IMR-90 (cell line): ENCODE data around the gene SH3D21. TPM values are rescaled to one million over a fixed set of nuclear protein-coding genes. Genes with fewer than 3 reads are reported as not detected.
A peak's percentile ranks its signal among the peaks of the same experiment; 100 is the strongest.

Source experiments
- ATAC-seq: fragments of 200-7000 bp; cut with Tn5 transposase; 2 replicates; pipeline ENCODE4 v1.9.1; 2020; ENCODE audit warnings: low read depth, mild to moderate bottlenecking, moderate library complexity
- BruUV-seq: library from RNA; stranded (reverse); fragments of 400-500 nt; replicated peaks from 2 replicates; lab custom pipeline; 2021; lab: Mats Ljungman, UMichigan
- CTCF ChIA-PET: fragments of 300-600 bp; formaldehyde crosslinking; extraction: SDS; loops from one replicate; lab custom pipeline; 2021; ENCODE audit warnings: antibody characterized with exemption; lab: Yijun Ruan, JAX
- POLR2A ChIA-PET: fragments of 300-600 bp; sonication (Branson Sonifier 250); formaldehyde crosslinking; loops from one replicate; lab custom pipeline; 2022; ENCODE audit warnings: antibody characterized with exemption; ENCODE audit not compliant: unreplicated experiment; lab: Charles Lee
- DNase-seq: peaks from one replicate; pipeline ENCODE4 v3.0.0; 2013
- H2AFZ ChIP-seq: replicated peaks from 2 replicates; pipeline ENCODE3; 2013; ENCODE audit warnings: low read length, mild to moderate bottlenecking; ENCODE audit not compliant: poor library complexity
- H2AK5ac ChIP-seq: 2 replicates; pipeline ENCODE4 v1.6.1; 2013; ENCODE audit warnings: low read depth, low read length, inconsistent platforms
- H2AK9ac ChIP-seq: replicated peaks from 2 replicates; pipeline ENCODE3; 2013; ENCODE audit warnings: mild to moderate bottlenecking, low read depth, low read length, moderate library complexity; ENCODE audit not compliant: poor library complexity
- H2BK120ac ChIP-seq: 2 replicates; pipeline ENCODE4 v1.6.1; 2013; ENCODE audit warnings: low read depth, low read length, inconsistent platforms
- H2BK15ac ChIP-seq: 3 replicates; pipeline ENCODE4 v1.6.1; 2013; ENCODE audit warnings: low read depth, low read length, inconsistent platforms
- H2BK20ac ChIP-seq: 2 replicates; pipeline ENCODE4 v1.6.1; 2013; ENCODE audit warnings: low read depth, mild to moderate bottlenecking, inconsistent platforms, low read length, moderate library complexity
- H2BK5ac ChIP-seq: 2 replicates; pipeline ENCODE4 v1.6.1; 2013; ENCODE audit warnings: mild to moderate bottlenecking, low read depth, low read length, inconsistent platforms; ENCODE audit not compliant: poor library complexity, severe bottlenecking
- H3K14ac ChIP-seq: replicated peaks from 2 replicates; pipeline ENCODE4 v1.6.1; 2013; ENCODE audit warnings: low read depth, low read length, inconsistent platforms
- H3K18ac ChIP-seq: 2 replicates; pipeline ENCODE4 v1.6.1; 2013; ENCODE audit warnings: low read depth, low read length, control low read depth
- H3K23ac ChIP-seq: 2 replicates; pipeline ENCODE4 v1.6.1; 2013; ENCODE audit warnings: low read depth, low read length, inconsistent platforms
- H3K27ac ChIP-seq: 2 replicates; pipeline ENCODE4 v1.5.1; 2013; ENCODE audit warnings: mild to moderate bottlenecking, control low read depth, low read length; ENCODE audit not compliant: insufficient read depth
- H3K27me3 ChIP-seq: 2 replicates; pipeline ENCODE4 v1.6.1; 2013; ENCODE audit warnings: low read length; ENCODE audit not compliant: control insufficient read depth, insufficient read depth
- H3K36me3 ChIP-seq: 2 replicates; pipeline ENCODE4 v1.6.1; 2013; ENCODE audit warnings: low read length, mixed read lengths; ENCODE audit not compliant: control insufficient read depth, insufficient read depth
- H3K4ac ChIP-seq: 2 replicates; pipeline ENCODE4 v1.6.1; 2013; ENCODE audit warnings: low read depth, low read length, inconsistent platforms
- H3K4me1 ChIP-seq: 2 replicates; pipeline ENCODE4 v1.6.1; 2013; ENCODE audit warnings: low read length, mixed read lengths; ENCODE audit not compliant: control insufficient read depth, insufficient read depth
- H3K4me2 ChIP-seq: 2 replicates; pipeline ENCODE4 v1.6.1; 2013; ENCODE audit warnings: low read depth, mild to moderate bottlenecking, control low read depth, low read length, moderate library complexity
- H3K4me3 ChIP-seq: 2 replicates; pipeline ENCODE4 v1.5.1; 2013; ENCODE audit warnings: low read depth, mild to moderate bottlenecking, control low read depth, low read length, moderate library complexity; ENCODE audit not compliant: insufficient read depth
- H3K56ac ChIP-seq: 2 replicates; pipeline ENCODE4 v1.6.1; 2013; ENCODE audit warnings: low read length, inconsistent platforms; ENCODE audit not compliant: insufficient read depth; ENCODE audit errors: extremely low read depth
- H3K79me1 ChIP-seq, 2 experiments: 2 replicates each; pipeline ENCODE4 v1.6.1; 2013; ENCODE audit warnings: low read length in 2 of 2, inconsistent platforms in 1 of 2, low read depth in 1 of 2
- H3K9ac ChIP-seq: 2 replicates; pipeline ENCODE4 v1.6.1; 2013; ENCODE audit warnings: low read depth, low read length, control low read depth
- H3K9me1 ChIP-seq: 2 replicates; pipeline ENCODE4 v1.6.1; 2013; ENCODE audit warnings: low read length, inconsistent platforms; ENCODE audit not compliant: insufficient read depth
- H3K9me3 ChIP-seq: 2 replicates; pipeline ENCODE4 v1.6.1; 2013; ENCODE audit warnings: low read length; ENCODE audit not compliant: control insufficient read depth, insufficient read depth
- H4K20me1 ChIP-seq: 2 replicates; pipeline ENCODE4 v1.6.1; 2013; ENCODE audit warnings: low read length, inconsistent platforms; ENCODE audit not compliant: insufficient read depth
- H4K5ac ChIP-seq: 2 replicates; pipeline ENCODE4 v1.6.1; 2013; ENCODE audit warnings: mild to moderate bottlenecking, low read depth, low read length, control low read depth
- H4K8ac ChIP-seq, 2 experiments: 2 replicates each; pipeline ENCODE4 v1.6.1; 2013; ENCODE audit warnings: low read depth in 2 of 2, low read length in 2 of 2, control low read depth in 1 of 2, inconsistent platforms in 1 of 2
- H4K91ac ChIP-seq: 2 replicates; pipeline ENCODE4 v1.6.1; 2013; ENCODE audit warnings: low read depth, low read length, inconsistent platforms; ENCODE audit not compliant: insufficient read depth
- BHLHE40 ChIP-seq: fragments of 150-350 bp; IDR thresholded peaks from 2 replicates; pipeline ENCODE4 v1.6.1; 2016; ENCODE audit warnings: mild to moderate bottlenecking, low read depth, low read length
- CEBPB ChIP-seq: IDR thresholded peaks from 2 replicates; pipeline ENCODE4 v1.6.1; 2012; ENCODE audit warnings: low read depth, low read length, improper control_type of control experiment
- CHD1 ChIP-seq: IDR thresholded peaks from 2 replicates; pipeline ENCODE4 v1.6.1; 2012; ENCODE audit warnings: low read depth, low read length, improper control_type of control experiment
- CTCF ChIP-seq: conservative IDR thresholded peaks from 2 replicates; pipeline ENCODE4 v1.5.1; 2012; ENCODE audit warnings: mild to moderate bottlenecking, low read depth, low read length, improper control_type of control experiment
- ELK1 ChIP-seq: fragments of 150-350 bp; IDR thresholded peaks from 2 replicates; pipeline ENCODE4 v1.6.1; 2016; ENCODE audit warnings: low read depth, mild to moderate bottlenecking, low read length, moderate library complexity, borderline replicate concordance
- FOS ChIP-seq: fragments of 150-350 bp; IDR thresholded peaks from 2 replicates; pipeline ENCODE4 v1.6.1; 2016; ENCODE audit warnings: low read depth, low read length
- MAFK ChIP-seq: IDR thresholded peaks from 2 replicates; pipeline ENCODE4 v1.6.1; 2012; ENCODE audit warnings: low read depth, low read length, improper control_type of control experiment
- MAZ ChIP-seq: IDR thresholded peaks from 2 replicates; pipeline ENCODE4 v1.6.1; 2012; ENCODE audit warnings: low read depth, mild to moderate bottlenecking, low read length, improper control_type of control experiment, moderate library complexity, borderline replicate concordance
- MXI1 ChIP-seq: IDR thresholded peaks from 2 replicates; pipeline ENCODE4 v1.6.1; 2012; ENCODE audit warnings: low read depth, mild to moderate bottlenecking, low read length, moderate library complexity, borderline replicate concordance
- NFE2L2 ChIP-seq: fragments of 150-350 bp; IDR thresholded peaks from 2 replicates; pipeline ENCODE4 v1.6.1; 2016; ENCODE audit warnings: low read depth, mild to moderate bottlenecking, low read length
- POLR2A ChIP-seq: IDR thresholded peaks from 2 replicates; pipeline ENCODE4 v1.6.1; 2012; ENCODE audit warnings: mild to moderate bottlenecking, low read depth, low read length
- RAD21 ChIP-seq: IDR thresholded peaks from 2 replicates; pipeline ENCODE4 v1.6.1; 2012; ENCODE audit warnings: low read length, improper control_type of control experiment
- RCOR1 ChIP-seq: IDR thresholded peaks from 2 replicates; pipeline ENCODE4 v1.6.1; 2012; ENCODE audit warnings: mild to moderate bottlenecking, low read length, improper control_type of control experiment; ENCODE audit not compliant: insufficient replicate concordance
- RFX5 ChIP-seq: IDR thresholded peaks from 2 replicates; pipeline ENCODE4 v1.8.0; 2012; ENCODE audit warnings: low read depth, mild to moderate bottlenecking, low read length, moderate library complexity
- SMC3 ChIP-seq: fragments of 150-350 bp; IDR thresholded peaks from 2 replicates; pipeline ENCODE4 v1.6.1; 2016; ENCODE audit warnings: low read depth, mild to moderate bottlenecking, antibody characterized with exemption, low read length, moderate library complexity
- USF2 ChIP-seq: fragments of 150-350 bp; IDR thresholded peaks from 2 replicates; pipeline ENCODE4 v1.6.1; 2017; ENCODE audit warnings: mild to moderate bottlenecking, antibody characterized with exemption, low read length, low read depth
- WGBS, 2 experiments: methylation state at CpG; one replicate each; pipeline versions ENCODE4 v1.1.5 to v1.1.7; 2013; ENCODE audit warnings: missing lambda C conversion rate in 2 of 2; ENCODE audit not compliant: insufficient read length in 1 of 2; ENCODE audit errors: extremely low coverage in 2 of 2; 5-methylcytosine and 5-hydroxymethylcytosine counted together
- dilution Hi-C: fragments of 300-500 bp; cut with HindIII; formaldehyde crosslinking; loops from one replicate; pipeline ENCODE4 v1.14.3; 2018; ENCODE audit warnings: low sequenced_read_pairs; ENCODE audit not compliant: unreplicated experiment
- in situ Hi-C: fragments of 300-500 bp; cut with MboI; formaldehyde crosslinking; loops from 3 replicates; pipeline ENCODE4 v1.14.3; 2019; ENCODE audit warnings: low sequenced_read_pairs, inconsistent platforms, mixed read lengths
- intact Hi-C: fragments of 100-400 bp; cut with micrococcal nuclease; formaldehyde crosslinking; loops from 2 replicates; pipeline ENCODE4 v1.10.0; 2022
- polyA plus RNA-seq, 3 experiments: library from polyadenylated mRNA; depleted of rRNA; stranded (reverse); fragments of >200 nt; gene quantifications; 2 replicates each; pipeline ENCODE4 v1.2.3, GENCODE V29; 2012; ENCODE audit warnings: low replicate concordance in 1 of 3
- total RNA-seq: library from RNA; depleted of rRNA; stranded (reverse); fragments of >200 nt; gene quantifications from 2 replicates; pipeline ENCODE4 v1.2.3, GENCODE V29; 2012

Gene SH3D21
- total and polyA plus RNA-seq, 2 of the 4 experiments (the other 2 are of a cell fraction), result 1.8 to 11.9 TPM

- DNase-seq (no peak), ATAC-seq (no peak)
- peak overlapping the region; percentile 62 to 81; a peak in 2 of 4 replicates for H4K8ac ChIP-seq
- H4K91ac ChIP-seq, result peak overlapping the region; percentile 43; the same call in 1 of the 2 replicates
- no peak overlapping the region for H3K4me3 ChIP-seq
- H3K14ac ChIP-seq, result peak overlapping the region; percentile 88
- peak overlapping the region; percentile 66; the same call in 1 of the 2 replicates for H3K4me2 ChIP-seq
- peaks cover 30% of the 10 kb centered on the region for H3K4me1 ChIP-seq
- BruUV-seq, result no TSS peak
- POLR2A ChIA-PET, result interaction anchor here (2.3 kb wide), 1 partner anchor 62 kb away, joined by 6 read pairs; no protein-coding TSS in a partner anchor
- no peaks in the 10 kb centered on the region for H3K27me3 ChIP-seq
- H4K20me1 ChIP-seq, result peaks cover 7% of the 10 kb centered on the region
- H3K9ac ChIP-seq, result peak overlapping the region; percentile 53; the same call in 1 of the 2 replicates
- peak overlapping the region; percentile 84 for H2AFZ ChIP-seq
- peaks cover 0 to 69% of the 10 kb centered on the region in 2 experiments for H3K79me1 ChIP-seq
- WGBS, 2 experiments, result no CpG with 5 or more reads among the region's 9 CpGs
- peak overlapping the region; percentile 73; the same call in 1 of the 2 replicates for H2BK120ac ChIP-seq
- H3K27ac ChIP-seq, result peak overlapping the region; percentile 94
- H3K18ac ChIP-seq, result no peak overlapping the region
- peaks cover 27% of the 10 kb centered on the region for H3K9me1 ChIP-seq
- dilution Hi-C loops (no loop called here), in situ Hi-C loops (no loop called here), intact Hi-C loops (loop anchor here (5.0 kb wide), 2 partner anchors 43 to 63 kb away; partner anchors contain the start of gene STK40)
- TF ChIP-seq RCOR1 (no peak), USF2 (no peak), BHLHE40 (no peak), FOS (no peak), MXI1 (no peak), RFX5 (no peak), MAZ (no peak), SMC3 (no peak), MAFK (no peak), RAD21 (no peak), ELK1 (no peak), CTCF (no peak), NFE2L2 (no peak), POLR2A (no peak), CEBPB (no peak), CHD1 (no peak)
- H2AK9ac ChIP-seq, result peak overlapping the region; percentile 93
- H2BK15ac ChIP-seq, result peak overlapping the region; percentile 79; the same call in 1 of the 3 replicates
- H4K5ac ChIP-seq, result peak overlapping the region; percentile 57; the same call in 1 of the 2 replicates
- peaks cover 8% of the 10 kb centered on the region; the same call in 1 of the 2 replicates for H3K36me3 ChIP-seq
- H3K56ac ChIP-seq, result no peak overlapping the region; the same call in 1 of the 2 replicates
- CTCF ChIA-PET, result interaction anchor here (1.1 to 1.2 kb wide), 3 partner anchors 26 to 63 kb away, joined by 3 to 4 read pairs (median 3); no protein-coding TSS in a partner anchor
- peak overlapping the region; percentile 47; the same call in 1 of the 2 replicates for H3K23ac ChIP-seq
- H2BK20ac ChIP-seq, result no peak overlapping the region
- H3K9me3 ChIP-seq, result no peaks in the 10 kb centered on the region
- H2BK5ac ChIP-seq, result peak overlapping the region; percentile 65
- H2AK5ac ChIP-seq, result peak overlapping the region; percentile 51; the same call in 1 of the 2 replicates
- peak overlapping the region; percentile 92 for H3K4ac ChIP-seq
These were observed 18.2 kb downstream of the SH3D21 start for GRCh38 chr1:36324353-36324703.
